PFSK-1 (cell line): Measurements from ENCODE around the gene LRRC43.

Experiments used
- FOXP2 ChIP-seq: optimal IDR thresholded peaks from 2 replicates; pipeline ENCODE3; 2011; ENCODE audit warnings: borderline replicate concordance, control low read depth, inconsistent platforms; ENCODE audit not compliant: insufficient read depth; ENCODE audit errors: extremely low read length, extremely low read depth
- POLR2AphosphoS5 ChIP-seq: IDR thresholded peaks from 2 replicates; pipeline ENCODE4 v1.6.1; 2012; ENCODE audit warnings: low read depth, mild to moderate bottlenecking, control low read depth, low read length, moderate library complexity
- REST ChIP-seq, 2 experiments: IDR thresholded peaks; 2 replicates each; pipeline versions ENCODE4 v1.6.1 to v1.8.0; 2011 to 2012; ENCODE audit warnings: low read depth in 2 of 2, low read length in 2 of 2, control low read depth in 1 of 2, inconsistent platforms in 1 of 2, mild to moderate bottlenecking in 1 of 2, moderate library complexity in 1 of 2; ENCODE audit not compliant: insufficient read depth in 1 of 2
- SIN3A ChIP-seq: IDR thresholded peaks from 2 replicates; pipeline ENCODE4 v1.6.1; 2012; ENCODE audit warnings: mild to moderate bottlenecking, low read length, moderate library complexity, borderline replicate concordance; ENCODE audit not compliant: insufficient read depth
- TAF1 ChIP-seq: IDR thresholded peaks from 2 replicates; pipeline ENCODE4 v1.6.1; 2012; ENCODE audit warnings: low read length, control low read depth, borderline replicate concordance; ENCODE audit not compliant: insufficient read depth

LRRC43 gene

GRCh38 chr12:122194804-122195203 lies 11.9 kb downstream of the LRRC43 start:
- no peak for TF ChIP-seq SIN3A
- no peak for TF ChIP-seq REST (IDR thresholded peaks at IDR 0.05; ENCODE audit: insufficient read depth in 1 of 2, low read depth in 2 of 2, low read length in 2 of 2)
- TF ChIP-seq TAF1 = no peak
- no peak for TF ChIP-seq POLR2AphosphoS5
- TF ChIP-seq FOXP2 = no peak

- TF ChIP-seq POLR2AphosphoS5 (no peak), REST (IDR thresholded peaks at IDR 0.05; ENCODE audit: insufficient read depth in 1 of 2, low read depth in 2 of 2, low read length in 2 of 2) (no peak), FOXP2 (no peak), TAF1 (no peak), SIN3A (no peak)
Measured at GRCh38 chr12:122195405-122195804, 12.5 kb downstream of the LRRC43 start.

GRCh38 chr12:122197612-122197966 lies 14.7 kb downstream of the LRRC43 start:
- no peak for TF ChIP-seq POLR2AphosphoS5
- TF ChIP-seq FOXP2 = no peak
- TF ChIP-seq SIN3A = no peak
- no peak for TF ChIP-seq REST (IDR thresholded peaks at IDR 0.05; ENCODE audit: insufficient read depth in 1 of 2, low read depth in 2 of 2, low read length in 2 of 2)
- no peak for TF ChIP-seq TAF1

- TF ChIP-seq TAF1 (no peak), REST (IDR thresholded peaks at IDR 0.05; ENCODE audit: insufficient read depth in 1 of 2, low read depth in 2 of 2, low read length in 2 of 2) (no peak), FOXP2 (no peak), SIN3A (no peak), POLR2AphosphoS5 (no peak)
Measured at GRCh38 chr12:122199484-122200355, 16.8 kb downstream of the LRRC43 start.
